HCT116 (cell line): ENCODE data around the gene CENPX. TPM values are rescaled to one million over a fixed set of nuclear protein-coding genes. Genes with fewer than 3 reads are reported as not detected.

Source experiments
- ATAC-seq: fragments of 200-7000 bp; cut with Tn5 transposase; 2 replicates; pipeline ENCODE4 v1.9.1; 2020; ENCODE audit warnings: mild to moderate bottlenecking, moderate library complexity
- Bru-seq: library from RNA; stranded (reverse); fragments of 400-500 nt; gene quantifications from one replicate; lab custom pipeline; 2021; lab: Mats Ljungman, UMichigan
- BruChase-seq, 2 experiments: library from RNA; stranded (reverse); fragments of 400-500 nt; gene quantifications; one replicate each; lab custom pipeline; 2021; lab: Mats Ljungman, UMichigan
- BruUV-seq: library from RNA; stranded (reverse); fragments of 400-500 nt; replicated peaks from 2 replicates; lab custom pipeline; 2021; lab: Mats Ljungman, UMichigan
- CTCF ChIA-PET: fragments of 300-600 bp; sonication (Branson Sonifier 250); formaldehyde crosslinking; loops from one replicate; lab custom pipeline; 2021; ENCODE audit warnings: antibody characterized with exemption; lab: Charles Lee
- POLR2A ChIA-PET: fragments of 300-600, 350-600 bp; sonication (Branson Sonifier 250); formaldehyde crosslinking; loops from one replicate; lab custom pipeline; 2021; ENCODE audit warnings: antibody characterized with exemption; lab: Charles Lee
- RAD21 ChIA-PET, 2 experiments: fragments of 300-600 bp; sonication (Branson Sonifier 250); formaldehyde crosslinking; loops; one replicate each; lab custom pipeline; 2023; ENCODE audit warnings: low total read pairs in 2 of 2; ENCODE audit not compliant: uncharacterized antibody in 2 of 2, unreplicated experiment in 2 of 2, low non-redundant PET in 1 of 2; lab: Charles Lee
- DNase-seq: peaks from one replicate; pipeline ENCODE4 v3.0.0-alpha.2; 2010; ENCODE audit warnings: low read depth, low spot score
- H2AFZ ChIP-seq: fragments of 200-600 bp; shearing (Covaris generic), sonication (generic); 2 replicates; pipeline ENCODE4 v1.6.1; 2017; ENCODE audit warnings: low read depth, mixed run types, mixed read lengths, antibody characterized with exemption, low read length; ENCODE audit not compliant: poor library complexity, severe bottlenecking
- H3K27ac ChIP-seq: 2 replicates; pipeline ENCODE4 v1.5.1; 2012; ENCODE audit warnings: low read depth, low read length
- H3K27me3 ChIP-seq: fragments of 200-600 bp; sonication (generic); 2 replicates; pipeline ENCODE4 v1.6.1; 2016; ENCODE audit warnings: mixed run types, low read length, mixed read lengths; ENCODE audit not compliant: insufficient read depth
- H3K36me3 ChIP-seq, 2 experiments: fragments of 200-500 bp in 1 of 2; fragments of 200-600 bp in 1 of 2; sonication (Bioruptor generic) in 1 of 2; sonication (generic) in 1 of 2; 2 replicates each; pipeline versions ENCODE4 v1.5.1 to v1.6.1; 2014 to 2016; ENCODE audit warnings: low read length in 2 of 2, inconsistent platforms in 1 of 2, mixed read lengths in 1 of 2, mixed run types in 1 of 2; ENCODE audit not compliant: insufficient read depth in 2 of 2, control insufficient read depth in 1 of 2
- H3K4me1 ChIP-seq, 2 experiments: fragments of 200-600 bp in 1 of 2; sonication (generic) in 1 of 2; 2 replicates each; pipeline versions ENCODE4 v1.5.1 to v1.6.1; 2012 to 2017; ENCODE audit warnings: low read length in 2 of 2, inconsistent platforms in 1 of 2, mild to moderate bottlenecking in 1 of 2, mixed read lengths in 1 of 2, mixed run types in 1 of 2, moderate library complexity in 1 of 2; ENCODE audit not compliant: insufficient read depth in 2 of 2, control insufficient read depth in 1 of 2
- H3K4me2 ChIP-seq: fragments of 200-600 bp; sonication (generic); 2 replicates; pipeline ENCODE4 v1.6.1; 2017; ENCODE audit warnings: mixed run types, low read length, mixed read lengths
- H3K4me3 ChIP-seq, 2 experiments: fragments of 200-600 bp in 1 of 2; sonication (generic) in 1 of 2; replicated peaks in 1 of 2; 2 replicates each; pipeline ENCODE4 v1.5.1; 2011 to 2016; ENCODE audit warnings: low read length in 2 of 2, control low read depth in 1 of 2, low read depth in 1 of 2, mild to moderate bottlenecking in 1 of 2, mixed read lengths in 1 of 2, mixed run types in 1 of 2
- H3K79me2 ChIP-seq: fragments of 200-600 bp; sonication (generic); 2 replicates; pipeline ENCODE4 v1.6.1; 2017; ENCODE audit warnings: mild to moderate bottlenecking, mixed run types, low read length, moderate library complexity, mixed read lengths; ENCODE audit not compliant: insufficient read depth
- H3K9ac ChIP-seq: fragments of 200-600 bp; sonication (generic); 2 replicates; pipeline ENCODE4 v1.6.1; 2016; ENCODE audit warnings: low read length, mixed read lengths
- H3K9me2 ChIP-seq: fragments of 200-600 bp; sonication (generic), shearing (Covaris generic); 2 replicates; pipeline ENCODE4 v1.6.1; 2017; ENCODE audit warnings: mixed run types, mild to moderate bottlenecking, moderate library complexity; ENCODE audit not compliant: insufficient read depth
- H3K9me3 ChIP-seq, 2 experiments: fragments of 200-500 bp in 1 of 2; fragments of 200-600 bp in 1 of 2; sonication (Bioruptor generic) in 1 of 2; sonication (generic) in 1 of 2; 2 replicates each; pipeline ENCODE4 v1.6.1; 2014 to 2017; ENCODE audit warnings: low read length in 2 of 2, mixed read lengths in 2 of 2, inconsistent platforms in 1 of 2, low read depth in 1 of 2, mild to moderate bottlenecking in 1 of 2, mixed run types in 1 of 2, moderate library complexity in 1 of 2; ENCODE audit not compliant: control insufficient read depth in 1 of 2, insufficient read depth in 1 of 2
- H4K20me1 ChIP-seq: fragments of 200-600 bp; sonication (generic), shearing (Covaris generic); 2 replicates; pipeline ENCODE4 v1.6.1; 2017; ENCODE audit warnings: mixed run types, mild to moderate bottlenecking, moderate library complexity; ENCODE audit not compliant: insufficient read depth
- EGR1 ChIP-seq: IDR thresholded peaks from 2 replicates; pipeline ENCODE4 v1.6.1; 2012; ENCODE audit warnings: low read depth
- POLR2A ChIP-seq: IDR thresholded peaks from 2 replicates; pipeline ENCODE4 v1.7.0; 2011; ENCODE audit warnings: borderline replicate concordance; ENCODE audit not compliant: insufficient read depth, insufficient read length; ENCODE audit errors: extremely low read depth
- POLR2AphosphoS5 ChIP-seq: IDR thresholded peaks from 2 replicates; pipeline ENCODE4 v1.6.1; 2011; ENCODE audit warnings: mild to moderate bottlenecking, low read depth, low read length, moderate library complexity
- YY1 ChIP-seq: IDR thresholded peaks from 2 replicates; pipeline ENCODE4 v1.6.1; 2011; ENCODE audit warnings: low read length, low read depth, moderate library complexity, mild to moderate bottlenecking; ENCODE audit not compliant: insufficient replicate concordance; ENCODE audit errors: extremely low read depth
- ZFX ChIP-seq: fragments of 450-650 bp; IDR thresholded peaks from 2 replicates; pipeline ENCODE4 v1.6.1; 2017
- intact Hi-C: fragments of 100-400 bp; cut with micrococcal nuclease; formaldehyde crosslinking; loops from 2 replicates; pipeline ENCODE4 v1.10.0; 2022
- long read RNA-seq: library from polyadenylated mRNA; unstranded; transcript quantifications from one replicate; pipeline ENCODE4 v2.0.0, GENCODE V29; 2021; ENCODE audit not compliant: unreplicated experiment
- polyA plus RNA-seq: library from polyadenylated mRNA; unstranded; fragments of >200 nt; gene quantifications from 2 replicates; pipeline ENCODE4 v1.2.1, GENCODE V29; 2012; ENCODE audit warnings: missing spikeins
- total RNA-seq: library from RNA; stranded (reverse); gene quantifications from one replicate; pipeline ENCODE4 v1.2.1, GENCODE V29; 2021; ENCODE audit not compliant: unreplicated experiment

The CENPX gene
- total RNA-seq (184 TPM), Bru-seq, nascent RNA (percentile 64 among the genes with signal in this experiment), BruChase-seq, experiment 1, labeled RNA remaining after a 6-hour chase (percentile 78 among the genes with signal in this experiment), BruChase-seq, experiment 2, labeled RNA remaining after a 2-hour chase (percentile 76 among the genes with signal in this experiment)
- polyA plus RNA-seq, result 149 and 157 TPM in 2 replicates
- long read RNA-seq, transcript CENPX-210 (5 exons, 730 nt), result minor isoform, 7 of 222 reads
- long read RNA-seq, transcript CENPX-201 (4 exons, 751 nt), result major isoform, 85 of 222 reads
- long read RNA-seq, transcript CENPX-205 (4 exons, 752 nt), result minor isoform, 7 of 222 reads
- long read RNA-seq, transcript CENPX-202 (5 exons, 805 nt), result minor isoform, 64 of 222 reads
- long read RNA-seq, partial matches to known transcripts, result 23 of 222 reads
- long read RNA-seq, other reads (novel, unspliced or antisense), result 21 of 222 reads

GRCh38 chr17:82022310-82022980, at the start of gene CENPX:
Gene CENPX, minus strand, starts transcription at chr17:82022878. Its CDS starts 17 bp downstream, at chr17:82022861.
- TF ChIP-seq EGR1 (no peak), ZFX (peak; percentile 55; the same call in 1 of the 2 replicates), YY1 (peak; percentile 73), POLR2A (peak; percentile 57), POLR2AphosphoS5 (peak; percentile 87)
- TF ChIP-seq, all 23 proteins: peak for 4
- ChIA-PET CTCF (interaction anchor here (0.6 to 5.3 kb wide), 23 partner anchors 8 to 347 kb away, joined by 3 to 151 read pairs (median 5); partner anchors contain the start of genes ARHGDIA, DCXR, MAFG and NOTUM), POLR2A (interaction anchor here (0.6 to 1.9 kb wide), 16 partner anchors 9 to 473 kb away, joined by 3 to 6 read pairs (median 4); partner anchors contain the start of genes DCXR, MAFG and RAC3), RAD21 (interaction anchor here (0.6 to 5.3 kb wide), 9 partner anchors 15 to 288 kb away, joined by 3 to 50 read pairs (median 6); partner anchors contain the start of genes NOTUM (in 2 of the 2) and DCXR (in 1 of the 2))
- BruUV-seq, result TSS peak; percentile 72
- Histone ChIP-seq H4K20me1 (peaks cover 4% of the 10 kb centered on the region; the same call in 1 of the 2 replicates), H3K4me2 (peak within 1 kb of the TSS; percentile 99), H3K27me3 (no peaks in the 10 kb centered on the region), H3K9me2 (no peaks in the 10 kb centered on the region), H3K9ac (peak within 1 kb of the TSS; percentile 98), H3K27ac (peak within 1 kb of the TSS; percentile 96), H3K9me3 (no peaks in the 10 kb centered on the region), H3K36me3 (peaks cover 0 to 10% of the 10 kb centered on the region in 2 experiments; a peak in 1 of 4 replicates), H3K4me1 (peaks cover 29 to 47% of the 10 kb centered on the region in 2 experiments), H3K79me2 (peaks cover 46% of the 10 kb centered on the region), H3K4me3 (peak within 1 kb of the TSS; percentile 89 to 100), H2AFZ (no peak within 1 kb of the TSS)
- intact Hi-C loops, result loop anchor here (5.0 kb wide), 2 partner anchors 110 to 730 kb away; partner anchors contain the start of genes PCYT2 and TBCD
- peak; percentile 0; the same call in 1 of the 2 replicates for ATAC-seq
- DNase-seq, result no peak
